SK-N-SH treated with all-trans-retinoic acid at 6 μM for 48 hours (cell line): Measurements from ENCODE around the gene LIPM.

Experiments
- ARNTL ChIP-seq: fragments of 450-650 bp; formaldehyde crosslinking; IDR thresholded peaks from 2 replicates; pipeline ENCODE4 v1.5.0; 2020; ENCODE audit warnings: low read depth, mild to moderate bottlenecking, moderate library complexity, borderline replicate concordance
- CSDC2 ChIP-seq: fragments of 250-450 bp; sonication (Bioruptor Pico); IDR thresholded peaks from 2 replicates; pipeline ENCODE4 v1.5.0; 2020; ENCODE audit warnings: mild to moderate bottlenecking, moderate library complexity
- ISL1 ChIP-seq: fragments of 250-450 bp; sonication (Bioruptor Pico); IDR thresholded peaks from 2 replicates; pipeline ENCODE4 v2.1.2; 2022; ENCODE audit warnings: mild to moderate bottlenecking, moderate library complexity
- POU6F1 ChIP-seq: fragments of 250-450 bp; sonication (Bioruptor Pico); IDR thresholded peaks from 2 replicates; pipeline ENCODE4 v1.8.0; 2021; ENCODE audit warnings: low read depth, mild to moderate bottlenecking, moderate library complexity, borderline replicate concordance
- ZC3H10 ChIP-seq: fragments of 250-450 bp; sonication (Bioruptor Pico); IDR thresholded peaks from 2 replicates; pipeline ENCODE4 v1.5.1; 2021; ENCODE audit warnings: mild to moderate bottlenecking, moderate library complexity
- TF ChIP-seq, protein P1 (sequence below): fragments of 250-450 bp; sonication (Bioruptor Pico); IDR thresholded peaks from 2 replicates; pipeline ENCODE4 v1.8.0; 2020; ENCODE audit warnings: mild to moderate bottlenecking, moderate library complexity, borderline replicate concordance

GRCh38 chr10:88831709-88832108, 29.2 kb downstream of the LIPM start:
- TF ChIP-seq, protein P1, sequence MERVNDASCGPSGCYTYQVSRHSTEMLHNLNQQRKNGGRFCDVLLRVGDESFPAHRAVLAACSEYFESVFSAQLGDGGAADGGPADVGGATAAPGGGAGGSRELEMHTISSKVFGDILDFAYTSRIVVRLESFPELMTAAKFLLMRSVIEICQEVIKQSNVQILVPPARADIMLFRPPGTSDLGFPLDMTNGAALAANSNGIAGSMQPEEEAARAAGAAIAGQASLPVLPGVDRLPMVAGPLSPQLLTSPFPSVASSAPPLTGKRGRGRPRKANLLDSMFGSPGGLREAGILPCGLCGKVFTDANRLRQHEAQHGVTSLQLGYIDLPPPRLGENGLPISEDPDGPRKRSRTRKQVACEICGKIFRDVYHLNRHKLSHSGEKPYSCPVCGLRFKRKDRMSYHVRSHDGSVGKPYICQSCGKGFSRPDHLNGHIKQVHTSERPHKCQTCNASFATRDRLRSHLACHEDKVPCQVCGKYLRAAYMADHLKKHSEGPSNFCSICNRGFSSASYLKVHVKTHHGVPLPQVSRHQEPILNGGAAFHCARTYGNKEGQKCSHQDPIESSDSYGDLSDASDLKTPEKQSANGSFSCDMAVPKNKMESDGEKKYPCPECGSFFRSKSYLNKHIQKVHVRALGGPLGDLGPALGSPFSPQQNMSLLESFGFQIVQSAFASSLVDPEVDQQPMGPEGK, result no peak
- TF ChIP-seq ARNTL (no peak), POU6F1 (CRISPR knock-in tag) (no peak), CSDC2 (CRISPR knock-in tag) (no peak), ISL1 (CRISPR knock-in tag) (no peak), ZC3H10 (CRISPR knock-in tag) (no peak)
